Mesenchymal stem cell (in vitro differentiated cells and primary cell): Measurements from ENCODE around the gene ATP6V0D1.

Source experiments
- DNase-seq: peaks from one replicate; pipeline ENCODE4 v3.0.0-alpha.2; 2013
- H2AFZ ChIP-seq: one replicate; pipeline ENCODE4 v1.6.1; 2013; ENCODE audit warnings: low read depth, mild to moderate bottlenecking, control low read depth, inconsistent platforms, low read length, moderate library complexity
- H2AK5ac ChIP-seq: 2 replicates; pipeline ENCODE4 v1.6.1; 2013; ENCODE audit warnings: low read length, moderate library complexity, mild to moderate bottlenecking, inconsistent platforms; ENCODE audit not compliant: severe bottlenecking
- H2BK120ac ChIP-seq: one replicate; pipeline ENCODE4 v1.6.1; 2013; ENCODE audit warnings: low read depth, mild to moderate bottlenecking, inconsistent platforms, low read length, moderate library complexity
- H2BK12ac ChIP-seq, 2 experiments: one replicate each; pipeline ENCODE4 v1.6.1; 2013; ENCODE audit warnings: inconsistent platforms in 2 of 2, low read length in 2 of 2, mild to moderate bottlenecking in 2 of 2, moderate library complexity in 2 of 2, control low read depth in 1 of 2
- H2BK15ac ChIP-seq: one replicate; pipeline ENCODE4 v1.6.1; 2013; ENCODE audit warnings: mild to moderate bottlenecking, low read depth, inconsistent platforms; ENCODE audit not compliant: poor library complexity, severe bottlenecking
- H2BK5ac ChIP-seq: 2 replicates; pipeline ENCODE4 v1.6.1; 2013; ENCODE audit warnings: low read depth, mild to moderate bottlenecking, low read length, control low read depth, inconsistent platforms; ENCODE audit not compliant: poor library complexity, severe bottlenecking
- H3K14ac ChIP-seq, 2 experiments: one replicate each; pipeline ENCODE4 v1.6.1; 2013; ENCODE audit warnings: inconsistent platforms in 2 of 2, low read length in 2 of 2, control low read depth in 1 of 2, mild to moderate bottlenecking in 1 of 2, moderate library complexity in 1 of 2
- H3K18ac ChIP-seq, 2 experiments: one replicate each; pipeline ENCODE4 v1.6.1; 2013; ENCODE audit warnings: inconsistent platforms in 2 of 2, low read length in 2 of 2, control low read depth in 1 of 2, low read depth in 1 of 2, mild to moderate bottlenecking in 1 of 2
- H3K23ac ChIP-seq, 2 experiments: one replicate each; pipeline ENCODE4 v1.6.1; 2013; ENCODE audit warnings: inconsistent platforms in 2 of 2, low read length in 2 of 2, mild to moderate bottlenecking in 2 of 2, moderate library complexity in 2 of 2, control low read depth in 1 of 2
- H3K27ac ChIP-seq: 2 replicates; pipeline ENCODE4 v1.5.1; 2013; ENCODE audit warnings: mild to moderate bottlenecking, moderate library complexity, low read length, control low read depth, inconsistent platforms; ENCODE audit not compliant: poor library complexity, severe bottlenecking
- H3K27me3 ChIP-seq, 2 experiments: 2 replicates each; pipeline versions ENCODE4 v1.6.1 to v1.7.0; 2013; ENCODE audit warnings: low read length in 2 of 2, mild to moderate bottlenecking in 2 of 2, moderate library complexity in 2 of 2, control low read depth in 1 of 2, inconsistent platforms in 1 of 2; ENCODE audit not compliant: control insufficient read depth in 1 of 2, insufficient read depth in 1 of 2
- H3K36me3 ChIP-seq, 2 experiments: 2 replicates each; pipeline versions ENCODE4 v1.6.1 to v1.7.0; 2013; ENCODE audit warnings: low read length in 2 of 2, control low read depth in 1 of 2, inconsistent platforms in 1 of 2, low read depth in 1 of 2, mild to moderate bottlenecking in 1 of 2; ENCODE audit not compliant: insufficient read depth in 2 of 2, control insufficient read depth in 1 of 2
- H3K4ac ChIP-seq, 2 experiments: one replicate each; pipeline ENCODE4 v1.6.1; 2013; ENCODE audit warnings: inconsistent platforms in 2 of 2, low read length in 2 of 2, mild to moderate bottlenecking in 2 of 2, moderate library complexity in 2 of 2, control low read depth in 1 of 2, low read depth in 1 of 2
- H3K4me1 ChIP-seq: 2 replicates; pipeline ENCODE4 v1.6.1; 2013; ENCODE audit warnings: low read depth, low read length, control low read depth; ENCODE audit not compliant: control insufficient read depth, insufficient read depth
- H3K4me2 ChIP-seq: 2 replicates; pipeline ENCODE4 v1.6.1; 2013; ENCODE audit warnings: low read length, mild to moderate bottlenecking, inconsistent platforms; ENCODE audit not compliant: poor library complexity, severe bottlenecking
- H3K4me3 ChIP-seq, 2 experiments: 2 replicates each; pipeline versions ENCODE4 v1.5.1 to v1.7.0; 2013; ENCODE audit warnings: low read length in 2 of 2, mild to moderate bottlenecking in 2 of 2, control low read depth in 1 of 2, low read depth in 1 of 2; ENCODE audit not compliant: insufficient read depth in 1 of 2
- H3K79me1 ChIP-seq: replicated peaks from 2 replicates; pipeline ENCODE4 v1.6.1; 2013; ENCODE audit warnings: mild to moderate bottlenecking, control low read depth, low read length, inconsistent platforms; ENCODE audit not compliant: poor library complexity, severe bottlenecking
- H3K9ac ChIP-seq: 2 replicates; pipeline ENCODE4 v1.7.0; 2013; ENCODE audit warnings: mild to moderate bottlenecking, low read length, moderate library complexity
- H3K9me3 ChIP-seq: 2 replicates; pipeline ENCODE4 v1.7.0; 2013; ENCODE audit warnings: mild to moderate bottlenecking, low read length; ENCODE audit not compliant: control insufficient read depth
- H4K8ac ChIP-seq: one replicate; pipeline ENCODE4 v1.6.1; 2013; ENCODE audit warnings: inconsistent platforms, mild to moderate bottlenecking, low read length, moderate library complexity
- H4K91ac ChIP-seq: one replicate; pipeline ENCODE4 v1.6.1; 2013; ENCODE audit warnings: mild to moderate bottlenecking, low read length, inconsistent platforms
- WGBS: methylation state at CpG from one replicate; pipeline ENCODE4 v1.1.7; 2013; ENCODE audit warnings: mixed read lengths; 5-methylcytosine and 5-hydroxymethylcytosine counted together

Gene ATP6V0D1

GRCh38 chr16:67486805-67487204 lies 5.8 kb upstream of the ATP6V0D1 start:
- Histone ChIP-seq H3K18ac (no peak overlapping the region), H3K23ac (no peak overlapping the region), H3K9ac (peak overlapping the region; percentile 27), H3K4me2 (no peak overlapping the region), H3K4me1 (peaks cover 17% of the 10 kb centered on the region), H3K4ac (no peak overlapping the region), H3K36me3 (peaks cover 10 to 14% of the 10 kb centered on the region in 2 experiments), H4K8ac (peak overlapping the region; percentile 41), H3K9me3 (no peaks in the 10 kb centered on the region), H3K27ac (no peak overlapping the region), H4K91ac (no peak overlapping the region), H3K4me3 (no peak overlapping the region), H2BK120ac (no peak overlapping the region), H2BK12ac (no peak overlapping the region), H2BK5ac (no peak overlapping the region), H3K14ac (no peak overlapping the region), H2AK5ac (no peak overlapping the region), H2BK15ac (no peak overlapping the region), H2AFZ (no peak overlapping the region), H3K27me3 (no peaks in the 10 kb centered on the region), H3K79me1 (peaks cover 16% of the 10 kb centered on the region)
- 27% methylated on average over 2 of the region's 3 CpGs for WGBS
- peak; percentile 29 for DNase-seq

- peak overlapping the region; percentile 53 for H4K8ac ChIP-seq
- H2BK5ac ChIP-seq = no peak overlapping the region
- no peak overlapping the region for H2BK15ac ChIP-seq
- H3K27ac ChIP-seq = no peak overlapping the region
- WGBS = 86% methylated on average over 12 of the region's 12 CpGs
- no peak overlapping the region for H2BK120ac ChIP-seq
- H3K14ac ChIP-seq = no peak overlapping the region
- no peaks in the 10 kb centered on the region for H3K27me3 ChIP-seq
- H3K9ac ChIP-seq = no peak overlapping the region
- H2BK12ac ChIP-seq = peak overlapping the region in 1 of 2 experiments; percentile 2
- no peaks in the 10 kb centered on the region for H3K9me3 ChIP-seq
- no peak overlapping the region for H2AFZ ChIP-seq
- H3K4me3 ChIP-seq = no peak overlapping the region
- H3K79me1 ChIP-seq = peaks cover 21% of the 10 kb centered on the region
- H3K23ac ChIP-seq = no peak overlapping the region
- no peak overlapping the region for H2AK5ac ChIP-seq
- no peak overlapping the region for H3K4me2 ChIP-seq
- H3K18ac ChIP-seq = no peak overlapping the region
- H3K4me1 ChIP-seq = peaks cover 25% of the 10 kb centered on the region
- DNase-seq = no peak
- peaks cover 11 to 14% of the 10 kb centered on the region in 2 experiments for H3K36me3 ChIP-seq
- peak overlapping the region; percentile 1 for H4K91ac ChIP-seq
- H3K4ac ChIP-seq = no peak overlapping the region
These were observed 3.0 kb upstream of the ATP6V0D1 start for GRCh38 chr16:67483731-67484525.

GRCh38 chr16:67483150-67483549 lies 2.2 kb upstream of the ATP6V0D1 start, which contains the start of gene AGRP:
Gene AGRP, minus strand, starts transcription at chr16:67483547. Its CDS starts 149 bp downstream, at chr16:67483398.
- Histone ChIP-seq H4K91ac (peak within 1 kb of the TSS; percentile 52), H3K4ac (peak within 1 kb of the TSS in 1 of 2 experiments; percentile 5), H3K4me1 (peaks cover 25% of the 10 kb centered on the region), H3K23ac (no peak within 1 kb of the TSS), H3K14ac (no peak within 1 kb of the TSS), H3K27ac (no peak within 1 kb of the TSS), H2AFZ (no peak within 1 kb of the TSS), H2BK12ac (peak within 1 kb of the TSS in 1 of 2 experiments; percentile 27), H3K9ac (peak within 1 kb of the TSS; percentile 100), H3K18ac (no peak within 1 kb of the TSS), H3K27me3 (no peaks in the 10 kb centered on the region), H2BK15ac (no peak within 1 kb of the TSS), H4K8ac (peak within 1 kb of the TSS; percentile 98), H3K4me3 (peak within 1 kb of the TSS in 1 of 2 experiments; percentile 99), H3K4me2 (no peak within 1 kb of the TSS), H2AK5ac (no peak within 1 kb of the TSS), H3K9me3 (no peaks in the 10 kb centered on the region), H3K36me3 (peaks cover 14 to 15% of the 10 kb centered on the region in 2 experiments), H2BK120ac (no peak within 1 kb of the TSS), H2BK5ac (no peak within 1 kb of the TSS), H3K79me1 (peaks cover 21% of the 10 kb centered on the region)
- DNase-seq = no peak
- 96% methylated on average over 6 of the region's 6 CpGs for whole genome bisulfite sequencing

- H3K9ac ChIP-seq = peak overlapping the region; percentile 100
- H2BK15ac ChIP-seq = peak overlapping the region; percentile 17
- H4K8ac ChIP-seq = peak overlapping the region; percentile 98
- WGBS = 95% methylated on average over 24 of the region's 25 CpGs
- peak overlapping the region in 1 of 2 experiments; percentile 16 for H3K18ac ChIP-seq
- H2BK12ac ChIP-seq = peak overlapping the region in 1 of 2 experiments; percentile 27
- H3K36me3 ChIP-seq = peaks cover 14 to 20% of the 10 kb centered on the region in 2 experiments
- H3K4ac ChIP-seq = peak overlapping the region in 1 of 2 experiments; percentile 5
- H3K27ac ChIP-seq = no peak overlapping the region
- no peak overlapping the region for H2AK5ac ChIP-seq
- DNase-seq = no peak
- H2AFZ ChIP-seq = no peak overlapping the region
- peaks cover 21% of the 10 kb centered on the region for H3K79me1 ChIP-seq
- H3K23ac ChIP-seq = no peak overlapping the region
- H3K14ac ChIP-seq = no peak overlapping the region
- H3K27me3 ChIP-seq = no peaks in the 10 kb centered on the region
- no peak overlapping the region for H3K4me2 ChIP-seq
- H4K91ac ChIP-seq = peak overlapping the region; percentile 52
- H3K4me1 ChIP-seq = peaks cover 25% of the 10 kb centered on the region
- H3K4me3 ChIP-seq = peak overlapping the region in 1 of 2 experiments; percentile 99
- H3K9me3 ChIP-seq = no peaks in the 10 kb centered on the region
- H2BK5ac ChIP-seq = no peak overlapping the region
- H2BK120ac ChIP-seq = peak overlapping the region; percentile 15
These were observed 1.4 kb upstream of the ATP6V0D1 start for GRCh38 chr16:67482233-67482924.
